Neural cell (in vitro differentiated cells): Measurements from ENCODE around the gene TNC. TPM values are rescaled to one million over a fixed set of nuclear protein-coding genes. Genes with fewer than 3 reads are reported as not detected.
"Not testable (repeated sequence)": the region's sequence is repeated elsewhere in the genome, so short reads cannot be mapped to it uniquely, and the experiment has no call there.

Source experiments
- H2AFZ ChIP-seq: fragments of 200-600, 300-800 bp; sonication (generic), shearing (Covaris generic); 2 replicates; pipeline ENCODE4 v1.6.0; 2014; ENCODE audit warnings: low read depth, mild to moderate bottlenecking, antibody characterized with exemption, low read length, moderate library complexity
- H3F3A ChIP-seq: fragments of 200-600 bp; shearing (Covaris generic); 2 replicates; pipeline ENCODE4 v1.6.1; 2016; ENCODE audit warnings: mild to moderate bottlenecking, moderate library complexity, mixed read lengths, antibody characterized with exemption, low read length; ENCODE audit not compliant: insufficient read depth, poor library complexity, severe bottlenecking
- H3K27ac ChIP-seq: fragments of 200-600, 300-800 bp; sonication (generic), shearing (Covaris generic); 2 replicates; pipeline ENCODE4 v1.5.1; 2014; ENCODE audit warnings: mild to moderate bottlenecking, low read length, moderate library complexity
- H3K27me3 ChIP-seq: fragments of 300-800, 200-600 bp; sonication (generic), shearing (Covaris generic); 2 replicates; pipeline ENCODE4 v1.6.0; 2014; ENCODE audit warnings: mild to moderate bottlenecking, low read depth, low read length, moderate library complexity; ENCODE audit not compliant: insufficient read depth
- H3K36me3 ChIP-seq: fragments of 300-800, 200-600 bp; sonication (generic), shearing (Covaris generic); 2 replicates; pipeline ENCODE4 v1.5.1; 2014; ENCODE audit warnings: mild to moderate bottlenecking, antibody characterized with exemption, low read length, moderate library complexity; ENCODE audit not compliant: insufficient read depth
- H3K4me2 ChIP-seq: fragments of 300-800, 200-600 bp; sonication (generic), shearing (Covaris generic); 2 replicates; pipeline ENCODE4 v1.6.0; 2014; ENCODE audit warnings: mild to moderate bottlenecking, low read length
- H3K4me3 ChIP-seq: fragments of 300-800, 200-600 bp; sonication (generic), shearing (Covaris generic); 2 replicates; pipeline ENCODE4 v1.5.1; 2014; ENCODE audit warnings: mild to moderate bottlenecking, low read length, moderate library complexity
- H3K79me2 ChIP-seq: fragments of 200-600 bp; shearing (Covaris generic); replicated peaks from 2 replicates; pipeline ENCODE4 v1.6.0; 2014; ENCODE audit warnings: mild to moderate bottlenecking, low read length, moderate library complexity; ENCODE audit not compliant: insufficient read depth
- H3K9ac ChIP-seq: fragments of 300-800, 200-600 bp; sonication (generic), shearing (Covaris generic); 2 replicates; pipeline ENCODE4 v1.6.1; 2016; ENCODE audit warnings: mild to moderate bottlenecking, low read length, mixed read lengths
- H3K9me2 ChIP-seq: fragments of 200-600 bp; shearing (Covaris generic); 2 replicates; pipeline ENCODE4 v1.6.1; 2016; ENCODE audit warnings: mild to moderate bottlenecking, low read length, mixed read lengths; ENCODE audit not compliant: insufficient read depth
- H3K9me3 ChIP-seq: fragments of 200-600, 300-800 bp; sonication (generic), shearing (Covaris generic); 2 replicates; pipeline ENCODE4 v1.6.1; 2016; ENCODE audit warnings: mild to moderate bottlenecking, mixed run types, low read length, moderate library complexity, mixed read lengths
- H4K20me1 ChIP-seq: fragments of 200-600 bp; shearing (Covaris generic); 2 replicates; pipeline ENCODE4 v1.6.1; 2016; ENCODE audit warnings: mild to moderate bottlenecking, mixed run types; ENCODE audit not compliant: insufficient read depth
- EP300 ChIP-seq: fragments of 450-650 bp; conservative IDR thresholded peaks from 2 replicates; pipeline ENCODE4 v1.6.1; 2014; ENCODE audit warnings: antibody characterized with exemption, mild to moderate bottlenecking, moderate library complexity; ENCODE audit not compliant: poor library complexity, severe bottlenecking
- EZH2 ChIP-seq: fragments of 200-600, 300-800 bp; shearing (Covaris generic), sonication (generic); IDR thresholded peaks from 2 replicates; pipeline ENCODE4 v1.6.1; 2014; ENCODE audit warnings: antibody characterized with exemption, low read length, borderline replicate concordance, mild to moderate bottlenecking; ENCODE audit not compliant: insufficient read depth, poor library complexity, severe bottlenecking
- MXI1 ChIP-seq: fragments of 450-650 bp; conservative IDR thresholded peaks from 2 replicates; pipeline ENCODE4 v1.6.1; 2014; ENCODE audit warnings: antibody characterized with exemption, mild to moderate bottlenecking; ENCODE audit not compliant: poor library complexity, severe bottlenecking
- POLR2AphosphoS5 ChIP-seq: IDR thresholded peaks from 2 replicates; pipeline ENCODE4 v1.6.1; 2012
- RAD21 ChIP-seq: fragments of 450-650 bp; conservative IDR thresholded peaks from 2 replicates; pipeline ENCODE4 v1.6.1; 2014; ENCODE audit warnings: antibody characterized with exemption, mild to moderate bottlenecking, moderate library complexity
- SMC3 ChIP-seq: fragments of 450-650 bp; conservative IDR thresholded peaks from 2 replicates; pipeline ENCODE4 v1.6.1; 2014; ENCODE audit warnings: antibody characterized with exemption, mild to moderate bottlenecking, moderate library complexity; ENCODE audit not compliant: poor library complexity
- TAF1 ChIP-seq: IDR thresholded peaks from 2 replicates; pipeline ENCODE4 v1.6.1; 2012; ENCODE audit warnings: low read depth
- polyA plus RNA-seq: library from polyadenylated mRNA; depleted of rRNA; stranded (reverse); fragments of >200 nt; gene quantifications from 2 replicates; pipeline ENCODE4 v1.2.3, GENCODE V29; 2014
- TF ChIP-seq, protein P1 (sequence below): fragments of 450-650 bp; IDR thresholded peaks from 2 replicates; pipeline ENCODE4 v1.5.1; 2014; ENCODE audit warnings: antibody characterized with exemption, mild to moderate bottlenecking, moderate library complexity; ENCODE audit not compliant: poor library complexity, severe bottlenecking
- TF ChIP-seq, protein P2 (sequence below): IDR thresholded peaks from 2 replicates; pipeline ENCODE4 v1.6.1; 2012; ENCODE audit warnings: borderline replicate concordance

The TNC gene
- polyA plus RNA-seq, 1 donor from 2014 or later = 2.1 TPM

DNA sequence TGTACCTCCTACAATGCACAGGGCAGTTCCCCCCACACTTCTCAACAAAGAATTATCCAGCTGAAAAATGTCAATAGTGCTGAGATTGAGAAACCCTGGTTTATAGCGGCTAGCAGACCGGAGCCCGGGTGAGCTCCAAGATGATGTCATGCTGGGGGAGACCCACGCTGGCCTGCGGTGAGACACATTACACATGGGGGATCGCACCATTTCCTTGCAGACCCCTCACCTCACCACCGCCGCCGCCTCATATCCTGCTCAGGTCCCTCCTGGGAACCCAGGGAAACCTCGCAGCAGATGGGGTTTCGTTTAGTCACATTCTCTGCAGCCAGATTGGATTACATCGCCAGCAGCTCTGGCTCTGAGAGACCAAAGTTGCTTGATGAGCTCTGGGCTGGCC lies 14.7 kb upstream of the TNC start:
- Histone ChIP-seq H3K4me3 (no peak overlapping the region), H3K79me2 (no peaks in the 10 kb centered on the region), H3K27ac (no peak overlapping the region), H4K20me1 (no peaks in the 10 kb centered on the region), H3K27me3 (no peaks in the 10 kb centered on the region), H3K36me3 (no peaks in the 10 kb centered on the region), H3F3A (no peaks in the 10 kb centered on the region), H3K9me2 (no peaks in the 10 kb centered on the region), H2AFZ (no peak overlapping the region), H3K9me3 (no peaks in the 10 kb centered on the region), H3K4me2 (no peak overlapping the region), H3K9ac (no peak overlapping the region)
- TF ChIP-seq TAF1 (no peak), POLR2AphosphoS5 (no peak), RAD21 (no peak), EP300 (no peak), SMC3 (no peak), EZH2 (no peak), MXI1 (no peak)
- TF ChIP-seq, protein P1, sequence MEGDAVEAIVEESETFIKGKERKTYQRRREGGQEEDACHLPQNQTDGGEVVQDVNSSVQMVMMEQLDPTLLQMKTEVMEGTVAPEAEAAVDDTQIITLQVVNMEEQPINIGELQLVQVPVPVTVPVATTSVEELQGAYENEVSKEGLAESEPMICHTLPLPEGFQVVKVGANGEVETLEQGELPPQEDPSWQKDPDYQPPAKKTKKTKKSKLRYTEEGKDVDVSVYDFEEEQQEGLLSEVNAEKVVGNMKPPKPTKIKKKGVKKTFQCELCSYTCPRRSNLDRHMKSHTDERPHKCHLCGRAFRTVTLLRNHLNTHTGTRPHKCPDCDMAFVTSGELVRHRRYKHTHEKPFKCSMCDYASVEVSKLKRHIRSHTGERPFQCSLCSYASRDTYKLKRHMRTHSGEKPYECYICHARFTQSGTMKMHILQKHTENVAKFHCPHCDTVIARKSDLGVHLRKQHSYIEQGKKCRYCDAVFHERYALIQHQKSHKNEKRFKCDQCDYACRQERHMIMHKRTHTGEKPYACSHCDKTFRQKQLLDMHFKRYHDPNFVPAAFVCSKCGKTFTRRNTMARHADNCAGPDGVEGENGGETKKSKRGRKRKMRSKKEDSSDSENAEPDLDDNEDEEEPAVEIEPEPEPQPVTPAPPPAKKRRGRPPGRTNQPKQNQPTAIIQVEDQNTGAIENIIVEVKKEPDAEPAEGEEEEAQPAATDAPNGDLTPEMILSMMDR = no peak
- TF ChIP-seq, protein P2, sequence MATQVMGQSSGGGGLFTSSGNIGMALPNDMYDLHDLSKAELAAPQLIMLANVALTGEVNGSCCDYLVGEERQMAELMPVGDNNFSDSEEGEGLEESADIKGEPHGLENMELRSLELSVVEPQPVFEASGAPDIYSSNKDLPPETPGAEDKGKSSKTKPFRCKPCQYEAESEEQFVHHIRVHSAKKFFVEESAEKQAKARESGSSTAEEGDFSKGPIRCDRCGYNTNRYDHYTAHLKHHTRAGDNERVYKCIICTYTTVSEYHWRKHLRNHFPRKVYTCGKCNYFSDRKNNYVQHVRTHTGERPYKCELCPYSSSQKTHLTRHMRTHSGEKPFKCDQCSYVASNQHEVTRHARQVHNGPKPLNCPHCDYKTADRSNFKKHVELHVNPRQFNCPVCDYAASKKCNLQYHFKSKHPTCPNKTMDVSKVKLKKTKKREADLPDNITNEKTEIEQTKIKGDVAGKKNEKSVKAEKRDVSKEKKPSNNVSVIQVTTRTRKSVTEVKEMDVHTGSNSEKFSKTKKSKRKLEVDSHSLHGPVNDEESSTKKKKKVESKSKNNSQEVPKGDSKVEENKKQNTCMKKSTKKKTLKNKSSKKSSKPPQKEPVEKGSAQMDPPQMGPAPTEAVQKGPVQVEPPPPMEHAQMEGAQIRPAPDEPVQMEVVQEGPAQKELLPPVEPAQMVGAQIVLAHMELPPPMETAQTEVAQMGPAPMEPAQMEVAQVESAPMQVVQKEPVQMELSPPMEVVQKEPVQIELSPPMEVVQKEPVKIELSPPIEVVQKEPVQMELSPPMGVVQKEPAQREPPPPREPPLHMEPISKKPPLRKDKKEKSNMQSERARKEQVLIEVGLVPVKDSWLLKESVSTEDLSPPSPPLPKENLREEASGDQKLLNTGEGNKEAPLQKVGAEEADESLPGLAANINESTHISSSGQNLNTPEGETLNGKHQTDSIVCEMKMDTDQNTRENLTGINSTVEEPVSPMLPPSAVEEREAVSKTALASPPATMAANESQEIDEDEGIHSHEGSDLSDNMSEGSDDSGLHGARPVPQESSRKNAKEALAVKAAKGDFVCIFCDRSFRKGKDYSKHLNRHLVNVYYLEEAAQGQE = no peak

DNA sequence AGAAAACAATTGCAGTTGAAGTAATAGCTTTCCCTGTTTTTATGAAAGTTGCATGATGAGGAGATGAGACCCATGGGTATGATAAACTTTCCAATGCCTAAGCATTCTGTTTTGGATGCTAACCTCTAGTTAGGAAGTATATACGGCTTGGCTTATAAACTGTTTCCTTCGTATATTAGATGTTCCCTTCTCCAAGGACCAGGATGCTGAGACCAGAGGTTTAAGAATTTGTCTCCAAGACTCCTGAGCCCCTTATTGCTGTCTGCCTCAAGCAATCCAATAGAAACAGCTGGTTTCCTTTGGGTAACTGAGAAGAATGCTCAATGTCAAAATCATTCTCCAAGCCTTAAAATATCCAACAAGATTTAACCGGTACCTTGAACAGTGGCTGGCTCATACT lies 12.2 kb upstream of the TNC start:
- TF ChIP-seq, protein P1 = no peak
- TF ChIP-seq EP300 (no peak), TAF1 (no peak), POLR2AphosphoS5 (no peak), MXI1 (no peak), RAD21 (no peak)
- TF ChIP-seq, protein P2 = no peak
- H3K79me2 ChIP-seq = no peaks in the 10 kb centered on the region
- no peaks in the 10 kb centered on the region for H3K9me2 ChIP-seq
- H3K27me3 ChIP-seq = no peaks in the 10 kb centered on the region
- no peaks in the 10 kb centered on the region for H3K36me3 ChIP-seq
- no peaks in the 10 kb centered on the region for H3K9me3 ChIP-seq
- no peaks in the 10 kb centered on the region for H4K20me1 ChIP-seq
- H2AFZ ChIP-seq = no peak overlapping the region
- no peak overlapping the region for H3K9ac ChIP-seq
- H3F3A ChIP-seq = no peaks in the 10 kb centered on the region
- no peak overlapping the region for H3K4me3 ChIP-seq
- H3K27ac ChIP-seq = no peak overlapping the region
- H3K4me2 ChIP-seq = no peak overlapping the region

DNA sequence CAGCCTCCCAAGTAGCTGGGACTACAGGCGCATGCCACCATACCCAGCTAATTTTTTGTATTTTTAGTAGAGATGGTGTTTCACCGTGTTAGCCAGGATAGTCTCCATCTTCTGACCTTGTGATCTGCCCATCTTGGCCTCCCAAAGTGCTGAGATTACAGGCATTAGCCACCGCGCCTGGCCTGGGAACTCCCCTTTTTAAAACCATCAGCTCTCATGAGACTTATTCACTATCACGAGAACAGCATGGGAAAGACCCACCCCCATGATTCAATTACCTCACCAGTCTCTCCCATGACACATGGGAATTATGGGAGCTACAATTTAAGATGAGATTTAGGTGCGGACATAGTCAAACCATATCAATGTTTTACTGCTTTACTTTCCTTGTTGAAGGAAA lies 10.8 kb upstream of the TNC start:
- not testable (repeated sequence) for H3K9me3 ChIP-seq, H3K79me2 ChIP-seq, H3K4me3 ChIP-seq, H3K9ac ChIP-seq, H3K27me3 ChIP-seq, H3K4me2 ChIP-seq, H4K20me1 ChIP-seq, H3F3A ChIP-seq, H3K9me2 ChIP-seq, H2AFZ ChIP-seq, H3K27ac ChIP-seq, H3K36me3 ChIP-seq
